Naive thymus-derived CD8-positive, alpha-beta T cell (primary cell): ENCODE data around the gene SCARB2. TPM values are rescaled to one million over a fixed set of nuclear protein-coding genes. Genes with fewer than 3 reads are reported as not detected.

Experiments used
- ATAC-seq, 2 donors: fragments of 150-1000 bp; cut with Tn5 transposase in 1 of 2; sonication (Bioruptor Pico), chemical (Tn5 transposase) in 1 of 2; 1 replicate in 1 of 2; 2 replicates in 1 of 2; pipeline ENCODE4 v1.10.0; 2021; ENCODE audit warnings: mild to moderate bottlenecking in 2 of 2, moderate library complexity in 2 of 2
- POLR2A ChIA-PET: fragments of 350-600 bp; sonication (Branson Sonifier 250); formaldehyde crosslinking; loops from one replicate; lab custom pipeline; 2021; ENCODE audit warnings: antibody characterized with exemption; lab: Charles Lee
- DNase-seq, 10 donors: peaks; one replicate each; pipeline versions ENCODE4 v3.0.0 to v3.0.0-alpha.2; 2020 to 2022
- H3K27ac Mint-ChIP-seq, 10 donors: one replicate each; pipeline ENCODE4 v1.8.0; 2020 to 2022; ENCODE audit warnings: mild to moderate bottlenecking in 10 of 10, mixed read lengths in 10 of 10, moderate library complexity in 4 of 10, inconsistent platforms in 1 of 10
- H3K27me3 Mint-ChIP-seq, 5 donors: one replicate each; pipeline ENCODE4 v1.8.0; 2021 to 2022; ENCODE audit warnings: mixed read lengths in 5 of 5
- H3K36me3 Mint-ChIP-seq, 3 donors: one replicate each; pipeline ENCODE4 v1.8.0; 2020 to 2022; ENCODE audit warnings: mixed read lengths in 3 of 3, mild to moderate bottlenecking in 2 of 3, inconsistent platforms in 1 of 3
- H3K4me1 Mint-ChIP-seq, 4 donors: one replicate each; pipeline ENCODE4 v1.8.0; 2021 to 2022; ENCODE audit warnings: mixed read lengths in 4 of 4
- H3K4me3 Mint-ChIP-seq, 10 donors: one replicate each; pipeline ENCODE4 v1.8.0; 2020 to 2022; ENCODE audit warnings: mild to moderate bottlenecking in 10 of 10, mixed read lengths in 10 of 10, moderate library complexity in 6 of 10, inconsistent platforms in 1 of 10
- H3K9me3 Mint-ChIP-seq, 9 donors: one replicate each; pipeline ENCODE4 v1.8.0; 2020 to 2022; ENCODE audit warnings: mixed read lengths in 9 of 9, mild to moderate bottlenecking in 3 of 9, inconsistent platforms in 1 of 9, moderate library complexity in 1 of 9
- polyA plus RNA-seq, 3 donors: library from polyadenylated mRNA; unstranded; fragments of 300-500 nt; fragmentation: Illumina TruSeq; gene quantifications; one replicate each; pipeline ENCODE4 v1.2.3, GENCODE V29; 2021
- total RNA-seq, 8 experiments: library from RNA in 2 of 8; stranded (reverse) in 2 of 8; gene quantifications; one replicate each; pipeline ENCODE4 v1.2.3 and lab custom pipeline; 2021 to 2026

SCARB2 gene
- total and polyA plus RNA-seq, 5 experiments from 2014 or later, result 11.0 to 25.8 (median 14.3) TPM

- Mint-ChIP-seq H3K4me1 (no peaks in the 10 kb centered on the region), H3K36me3 (peaks cover 0 to 80% (median 22%) of the 10 kb centered on the region in 3 donors), H3K27me3 (no peaks in the 10 kb centered on the region), H3K9me3 (no peaks in the 10 kb centered on the region), H3K4me3 (no peak overlapping the region), H3K27ac (no peak overlapping the region)
- ATAC-seq (no peak), DNase-seq (no peak)
- POLR2A ChIA-PET, result interaction anchor here (0.6 kb wide), 1 partner anchor 534 kb away, joined by 4 read pairs; no protein-coding TSS in a partner anchor
These were observed 44.9 kb downstream of the SCARB2 start for GRCh38 chr4:76168688-76169087.

DNA sequence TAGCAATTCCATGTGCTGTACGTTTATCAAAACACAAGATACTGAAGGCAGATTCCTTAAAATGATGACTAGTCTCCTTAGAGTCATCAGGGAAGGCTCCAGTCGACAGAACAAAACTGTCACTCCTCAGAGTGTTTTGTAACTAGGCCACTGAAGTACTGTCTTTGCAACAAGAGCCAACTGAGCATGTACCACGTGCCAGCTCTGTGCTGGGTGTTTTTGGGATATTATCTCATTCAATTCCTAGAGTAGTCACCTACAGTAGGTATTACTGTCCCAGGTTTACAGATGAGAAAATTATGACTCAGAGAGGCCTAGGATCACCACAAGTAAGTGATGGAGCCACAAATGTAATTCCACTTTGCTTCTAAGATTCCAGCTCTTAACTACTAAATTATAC lies 47.1 kb downstream of the SCARB2 start:
- Mint-ChIP-seq H3K4me1 (no peaks in the 10 kb centered on the region), H3K9me3 (no peaks in the 10 kb centered on the region), H3K4me3 (no peak overlapping the region), H3K27ac (no peak overlapping the region), H3K27me3 (no peaks in the 10 kb centered on the region), H3K36me3 (peaks cover 0 to 87% (median 27%) of the 10 kb centered on the region in 3 donors)
- no peak for ATAC-seq
- DNase-seq, result no peak
- POLR2A ChIA-PET, result no interaction called here

DNA sequence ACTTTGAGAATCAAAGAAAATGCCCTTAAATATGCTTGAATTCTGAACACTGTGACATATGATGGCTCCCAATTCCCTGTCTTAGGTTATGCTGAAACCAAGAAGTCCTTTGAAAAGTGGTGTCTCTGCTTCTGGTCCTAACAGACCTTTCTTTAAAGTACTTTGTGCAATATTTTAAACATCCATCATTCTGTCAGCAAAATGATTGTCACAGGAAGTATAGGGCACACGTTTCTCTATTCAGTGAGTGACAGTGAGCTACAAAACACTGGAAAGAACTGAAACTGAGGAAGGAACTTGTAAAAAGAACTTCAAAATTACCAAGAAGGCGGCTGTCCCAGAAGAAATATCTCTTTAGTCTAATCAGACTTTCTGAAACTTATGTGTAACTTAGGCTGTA lies 53.3 kb downstream of the SCARB2 start:
- POLR2A ChIA-PET, result no interaction called here
- ATAC-seq, result no peak
- Mint-ChIP-seq H3K4me1 (no peaks in the 10 kb centered on the region), H3K36me3 (peaks cover 0 to 50% (median 15%) of the 10 kb centered on the region in 3 donors), H3K4me3 (no peak overlapping the region), H3K27me3 (no peaks in the 10 kb centered on the region), H3K27ac (peak overlapping the region in 2 of 10 donors; percentile 2 to 47), H3K9me3 (peaks cover 0 to 3% (median under 1%) of the 10 kb centered on the region in 9 donors)
- DNase-seq, result no peak

- H3K9me3 Mint-ChIP-seq, result peaks cover 0 to 13% (median 7%) of the 10 kb centered on the region in 9 donors
- ATAC-seq, result no peak
- no peak overlapping the region for H3K27ac Mint-ChIP-seq
These were observed 57.0 kb downstream of the SCARB2 start for GRCh38 chr4:76156635-76157034.

DNA sequence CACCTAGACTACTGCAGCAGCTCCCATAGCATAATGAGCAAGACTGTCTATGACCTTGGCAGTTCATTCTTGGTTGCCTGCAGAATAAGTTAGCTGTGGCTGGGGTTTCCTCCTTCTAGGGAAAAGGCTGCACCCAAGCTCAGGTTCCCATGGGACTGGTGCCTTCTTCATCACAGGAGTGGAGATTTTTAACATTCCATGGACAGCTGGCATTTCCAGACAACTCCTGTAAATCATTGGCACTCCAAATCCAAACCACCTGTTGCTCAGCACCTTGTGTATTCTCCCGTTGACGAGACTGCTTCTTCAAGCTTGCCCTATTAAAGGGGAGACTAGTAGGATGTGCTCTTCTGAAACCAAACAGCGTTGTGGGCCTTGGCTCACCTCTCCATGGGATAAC lies 57.6 kb downstream of the SCARB2 start:
- Mint-ChIP-seq H3K27ac (no peak overlapping the region), H3K4me1 (no peaks in the 10 kb centered on the region), H3K27me3 (no peaks in the 10 kb centered on the region), H3K36me3 (peaks cover 4 to 13% (median 5%) of the 10 kb centered on the region in 3 donors), H3K4me3 (no peak overlapping the region), H3K9me3 (peaks cover 0 to 13% (median 7%) of the 10 kb centered on the region in 9 donors)
- ATAC-seq (no peak), DNase-seq (no peak)
- POLR2A ChIA-PET, result no interaction called here

More at GRCh38 chr4:76156635-76157034, 57.0 kb downstream of the SCARB2 start:
- Mint-ChIP-seq H3K36me3 (peaks cover 5 to 20% (median 9%) of the 10 kb centered on the region in 3 donors), H3K4me1 (no peaks in the 10 kb centered on the region), H3K27me3 (no peaks in the 10 kb centered on the region), H3K4me3 (no peak overlapping the region)
- DNase-seq, result no peak
- POLR2A ChIA-PET, result no interaction called here

GRCh38 chr4:76153356-76153755 lies 60.3 kb downstream of the SCARB2 start:
- ATAC-seq, result no peak
- Mint-ChIP-seq H3K4me1 (peaks cover 6 to 16% (median 13%) of the 10 kb centered on the region in 4 donors), H3K27me3 (no peaks in the 10 kb centered on the region), H3K36me3 (peaks cover 0 to 5% (median 4%) of the 10 kb centered on the region in 3 donors), H3K9me3 (peaks cover 0 to 13% (median 7%) of the 10 kb centered on the region in 9 donors), H3K27ac (no peak overlapping the region), H3K4me3 (no peak overlapping the region)
- POLR2A ChIA-PET, result no interaction called here
- no peak for DNase-seq

GRCh38 chr4:76148142-76148865 lies 65.3 kb downstream of the SCARB2 start, which contains the start of gene NUP54:
TSS of gene NUP54 (minus strand) at chr4:76148397. CDS start at chr4:76148374, 23 bp downstream.
- peaks cover 0 to 7% (median 3%) of the 10 kb centered on the region in 3 donors for H3K36me3 Mint-ChIP-seq
- POLR2A ChIA-PET, result interaction anchor here (0.6 to 1.7 kb wide), 9 partner anchors 31 to 1714 kb away, joined by 3 to 10 read pairs (median 4); partner anchors contain the start of genes MRPL1, NAAA, SCARB2 and SDAD1
- no peaks in the 10 kb centered on the region for H3K27me3 Mint-ChIP-seq
- peak; percentile 97 for ATAC-seq
- H3K4me1 Mint-ChIP-seq, result peaks cover 8 to 47% (median 35%) of the 10 kb centered on the region in 4 donors
- H3K27ac Mint-ChIP-seq, result peak within 1 kb of the TSS; percentile 84 to 100 (median 96)
- DNase-seq, result peak; percentile 80 to 96 (median 94)
- no peaks in the 10 kb centered on the region for H3K9me3 Mint-ChIP-seq
- peak within 1 kb of the TSS; percentile 92 to 100 (median 95) for H3K4me3 Mint-ChIP-seq

DNA sequence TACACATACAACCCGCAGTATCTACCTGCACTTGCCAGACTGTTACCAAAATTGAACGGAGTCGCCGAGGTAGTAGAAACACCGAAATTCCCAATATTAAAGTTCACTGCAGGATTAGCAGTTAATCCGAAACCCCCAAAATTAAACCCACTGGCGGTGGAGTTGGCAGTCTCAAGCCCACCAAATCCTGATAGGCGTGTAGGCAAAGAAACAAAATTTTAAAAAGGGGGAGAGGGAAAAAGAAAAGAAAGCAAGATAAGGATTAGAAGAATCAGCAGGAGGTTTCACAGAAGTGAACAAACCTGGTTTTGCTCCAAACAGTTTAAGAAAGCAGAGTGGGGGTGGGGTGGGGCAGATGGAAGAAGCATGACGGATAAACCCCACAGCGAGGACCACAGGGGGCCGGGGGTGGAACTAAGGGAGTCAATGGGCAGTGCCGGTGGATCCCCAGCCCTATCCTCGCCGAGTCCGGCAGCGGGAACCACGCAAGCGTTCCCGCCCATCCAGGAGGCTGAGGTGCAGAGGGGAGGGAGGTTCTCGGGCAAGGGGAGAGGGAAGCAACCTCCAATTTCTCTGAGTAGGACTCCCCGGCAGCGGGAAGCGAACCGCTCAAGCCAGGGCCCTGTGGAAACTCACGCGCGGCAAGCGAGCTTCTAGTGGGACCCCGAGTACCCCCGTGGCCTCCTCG lies 66.0 kb downstream of the SCARB2 start:
- H3K9me3 Mint-ChIP-seq, result no peaks in the 10 kb centered on the region

DNA sequence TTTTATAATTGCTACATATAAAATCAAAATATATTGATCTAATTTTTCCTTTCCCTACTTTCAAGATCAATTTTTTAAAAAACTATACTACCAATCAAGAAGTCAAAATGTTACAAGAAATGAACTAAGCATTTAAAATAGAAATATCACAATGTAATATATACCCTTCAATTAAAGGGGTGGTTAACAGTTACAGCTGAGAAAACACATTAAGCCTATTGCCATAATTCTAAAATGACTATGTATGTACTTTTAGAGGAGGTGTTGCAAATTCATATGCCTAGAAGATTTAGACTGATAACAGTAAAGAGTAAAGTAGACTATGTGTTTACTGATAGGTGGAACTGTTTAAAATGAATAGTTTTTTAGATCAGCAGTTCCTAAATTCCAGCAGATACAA lies 69.1 kb downstream of the SCARB2 start:
- H3K4me1 Mint-ChIP-seq, result peaks cover 15 to 54% (median 51%) of the 10 kb centered on the region in 4 donors
- no peak for DNase-seq
- H3K4me3 Mint-ChIP-seq, result peak overlapping the region in 1 of 10 donors; percentile 8
- no peak for ATAC-seq
- H3K27ac Mint-ChIP-seq, result no peak overlapping the region
- peaks cover 5 to 45% (median 14%) of the 10 kb centered on the region in 3 donors for H3K36me3 Mint-ChIP-seq
- POLR2A ChIA-PET, result no interaction called here
- no peaks in the 10 kb centered on the region for H3K27me3 Mint-ChIP-seq
- no peaks in the 10 kb centered on the region for H3K9me3 Mint-ChIP-seq

More for the DNA sequence above, 66.0 kb downstream of the SCARB2 start:
- ATAC-seq (no peak), DNase-seq (peak in 5 of 10 donors; percentile 4 to 66 (median 17))
- peak overlapping the region; percentile 84 to 100 (median 96) for H3K27ac Mint-ChIP-seq
- peak overlapping the region; percentile 92 to 100 (median 95) for H3K4me3 Mint-ChIP-seq
- POLR2A ChIA-PET, result interaction anchor here (1.0 to 1.7 kb wide), 5 partner anchors 66 to 1715 kb away, joined by 4 to 10 read pairs (median 8); partner anchors contain the start of genes MRPL1, NAAA, SCARB2 and SDAD1
- H3K36me3 Mint-ChIP-seq, result peaks cover 0 to 14% (median 6%) of the 10 kb centered on the region in 3 donors
- H3K27me3 Mint-ChIP-seq, result no peaks in the 10 kb centered on the region
- H3K4me1 Mint-ChIP-seq, result peaks cover 8 to 47% (median 37%) of the 10 kb centered on the region in 4 donors

DNA sequence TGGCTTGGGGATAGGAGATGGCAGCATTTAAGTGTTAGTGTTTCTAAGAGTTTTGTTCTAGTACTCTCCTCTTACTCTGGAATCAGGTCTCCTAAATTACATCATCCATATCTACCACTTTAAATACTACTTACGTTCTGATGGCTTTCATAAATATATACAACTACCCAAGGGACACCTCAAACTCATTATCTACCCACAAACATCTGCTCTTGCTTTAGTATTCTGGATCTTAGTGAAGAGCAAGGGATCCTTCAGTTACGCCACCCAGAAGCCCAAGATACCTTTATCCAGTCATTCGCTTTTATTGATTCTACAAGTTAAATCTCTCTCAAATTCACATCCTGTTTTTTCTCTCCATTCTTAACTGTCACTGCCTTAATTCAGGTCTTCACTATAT lies 72.4 kb downstream of the SCARB2 start:
- Mint-ChIP-seq H3K4me1 (peaks cover 19 to 51% (median 40%) of the 10 kb centered on the region in 4 donors), H3K9me3 (no peaks in the 10 kb centered on the region)

GRCh38 chr4:76127754-76128153 lies 85.9 kb downstream of the SCARB2 start:
- H3K27me3 Mint-ChIP-seq, result no peaks in the 10 kb centered on the region
- no peak for ATAC-seq
- peaks cover 0 to 7% (median 1%) of the 10 kb centered on the region in 4 donors for H3K4me1 Mint-ChIP-seq
- POLR2A ChIA-PET, result no interaction called here
- H3K27ac Mint-ChIP-seq, result no peak overlapping the region
- H3K36me3 Mint-ChIP-seq, result peaks cover 7 to 79% (median 30%) of the 10 kb centered on the region in 3 donors
- H3K9me3 Mint-ChIP-seq, result no peaks in the 10 kb centered on the region
- no peak overlapping the region for H3K4me3 Mint-ChIP-seq
- no peak for DNase-seq

More for the DNA sequence above, 72.4 kb downstream of the SCARB2 start:
- DNase-seq (no peak), ATAC-seq (no peak)
- no peak overlapping the region for H3K27ac Mint-ChIP-seq
- POLR2A ChIA-PET, result no interaction called here
- no peaks in the 10 kb centered on the region for H3K27me3 Mint-ChIP-seq
- peaks cover 5 to 66% (median 21%) of the 10 kb centered on the region in 3 donors for H3K36me3 Mint-ChIP-seq
- no peak overlapping the region for H3K4me3 Mint-ChIP-seq

DNA sequence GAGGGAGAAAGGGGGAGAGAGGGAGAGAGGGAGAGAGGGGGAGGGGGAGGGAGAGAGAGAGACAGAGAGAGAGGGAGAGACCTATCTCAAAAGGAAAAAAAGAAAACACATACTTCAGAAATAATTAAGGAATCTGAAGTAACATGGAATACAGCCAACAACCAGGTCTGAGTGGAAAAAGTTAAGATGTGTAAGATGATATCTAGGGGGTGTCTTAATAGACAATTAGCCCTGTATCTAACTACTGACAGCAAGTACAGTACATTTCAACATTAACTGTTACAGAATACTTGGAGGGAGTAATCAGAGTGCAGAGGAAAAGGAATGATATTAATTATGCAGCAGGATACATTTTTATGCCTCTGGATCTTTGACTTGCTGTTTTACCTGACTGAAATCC lies 87.8 kb downstream of the SCARB2 start:
- no peak for DNase-seq
- no peaks in the 10 kb centered on the region for H3K9me3 Mint-ChIP-seq
- POLR2A ChIA-PET, result no interaction called here

More for the DNA sequence above, 87.8 kb downstream of the SCARB2 start:
- Mint-ChIP-seq H3K36me3 (peaks cover 7 to 77% (median 41%) of the 10 kb centered on the region in 3 donors), H3K4me1 (peaks cover 0 to 5% (median 1%) of the 10 kb centered on the region in 4 donors), H3K27me3 (no peaks in the 10 kb centered on the region), H3K27ac (peak overlapping the region in 1 of 10 donors; percentile 23), H3K4me3 (no peak overlapping the region)
- no peak for ATAC-seq
